ENCODE results near the gene RCL1. TPM values are rescaled to one million over a fixed set of nuclear protein-coding genes. Genes with fewer than 3 reads are reported as not detected.

RCL1 gene
- total RNA-seq, 1 donor = 15.6 TPM

GRCh38 chr9:4904322-4905134 lies 111.8 kb downstream of the RCL1 start:
- peak overlapping the region; percentile 54 for H3K27ac ChIP-seq (ENCODE audit: low read depth, low read length)
- H3K9me3 ChIP-seq (ENCODE audit: low read depth, low read length) = no peaks in the 10 kb centered on the region
- no peaks in the 10 kb centered on the region for H3K79me2 ChIP-seq (ENCODE audit: insufficient read depth, low read length)
- H3K27me3 ChIP-seq (ENCODE audit: insufficient read depth, low read length) = no peaks in the 10 kb centered on the region
- H2AFZ ChIP-seq (ENCODE audit: low read length) = no peak overlapping the region
- H3K4me3 ChIP-seq (ENCODE audit: insufficient read depth, low read length) = peak overlapping the region; percentile 1
- peak; percentile 66 for DNase-seq (ENCODE audit: insufficient read length, low spot score, missing footprints)
- peaks cover 28% of the 10 kb centered on the region for H3K4me1 ChIP-seq (ENCODE audit: insufficient read depth, low read length)
- no peaks in the 10 kb centered on the region for H3K36me3 ChIP-seq (ENCODE audit: insufficient read depth, low read length)
- no peak for TF ChIP-seq CTCF (IDR thresholded peaks at IDR 0.05; ENCODE audit: extremely low read depth, low read depth, low read length)
- H3K4me2 ChIP-seq (ENCODE audit: insufficient read depth, low read length) = peak overlapping the region; percentile 70
- H4K20me1 ChIP-seq (ENCODE audit: insufficient read depth, low read length) = no peaks in the 10 kb centered on the region

- TF ChIP-seq CTCF (IDR thresholded peaks at IDR 0.05; ENCODE audit: extremely low read depth, low read depth, low read length) = no peak
- Histone ChIP-seq H3K27me3 (ENCODE audit: insufficient read depth, low read length) (no peaks in the 10 kb centered on the region), H3K4me2 (ENCODE audit: insufficient read depth, low read length) (peak overlapping the region; percentile 70)
Observed at GRCh38 chr9:4905135-4905490, 112.4 kb downstream of the RCL1 start.

More at GRCh38 chr9:4905135-4905490, 112.4 kb downstream of the RCL1 start:
- DNase-seq (ENCODE audit: insufficient read length, low spot score, missing footprints) = no peak
- Histone ChIP-seq H3K27ac (ENCODE audit: low read depth, low read length) (peak overlapping the region; percentile 40), H3K4me1 (ENCODE audit: insufficient read depth, low read length) (peaks cover 33% of the 10 kb centered on the region), H3K36me3 (ENCODE audit: insufficient read depth, low read length) (no peaks in the 10 kb centered on the region), H2AFZ (ENCODE audit: low read length) (no peak overlapping the region), H3K79me2 (ENCODE audit: insufficient read depth, low read length) (no peaks in the 10 kb centered on the region), H3K4me3 (ENCODE audit: insufficient read depth, low read length) (no peak overlapping the region), H3K9me3 (ENCODE audit: low read depth, low read length) (no peaks in the 10 kb centered on the region), H4K20me1 (ENCODE audit: insufficient read depth, low read length) (no peaks in the 10 kb centered on the region)

Small RNAs within 50 kb of the gene (small RNA-seq; reads per million reads assigned to genes)
- gene AL158147.1 (not detected), gene MIR101-2 (not detected)

Other genes with a start within 250 kb of the RCL1 start
- 7.2 and 8.3 TPM in 2 replicates for gene PLPP6, start 130.7 kb upstream of the RCL1 start, total RNA-seq
- 0.72 and 1.2 TPM in 2 replicates for gene SPATA6L, start 126.5 kb upstream of the RCL1 start, total RNA-seq
- gene CDC37L1, start 113.4 kb upstream of the RCL1 start, total RNA-seq = 29.3 and 35.1 TPM in 2 replicates
- gene AK3, start 51.7 kb upstream of the RCL1 start, total RNA-seq = 48.9 and 77.2 TPM in 2 replicates
- 21.0 and 23.3 TPM in 2 replicates for gene JAK2, start 192.3 kb downstream of the RCL1 start, total RNA-seq